ENCODE measurements around the gene ANKS4B. TPM values are rescaled to one million over a fixed set of nuclear protein-coding genes. Genes with fewer than 3 reads are reported as not detected.

ANKS4B gene
- total RNA-seq, 1 experiment from 2014 or later, result not detected

GRCh38 chr16:21260870-21261791 lies 27.6 kb downstream of the ANKS4B start:
- Histone ChIP-seq H3K9me3 (ENCODE audit: low read depth, low read length, poor library complexity, severe bottlenecking) (no peaks in the 10 kb centered on the region), H3K36me3 (ENCODE audit: insufficient read depth, low read length, poor library complexity, severe bottlenecking) (no peaks in the 10 kb centered on the region), H3K27ac (ENCODE audit: low read depth, low read length, poor library complexity, severe bottlenecking) (no peak overlapping the region), H3K4me3 (ENCODE audit: low read depth, low read length, poor library complexity, severe bottlenecking) (no peak overlapping the region), H3K27me3 (replicated peaks; ENCODE audit: insufficient read depth, low read depth, low read length, poor library complexity) (no peaks in the 10 kb centered on the region), H3K4me1 (ENCODE audit: insufficient read depth, low read length, poor library complexity, severe bottlenecking) (peaks cover 10% of the 10 kb centered on the region)
- ChIA-PET CTCF (interaction anchor here (0.7 kb wide), 1 partner anchor 40 kb away, joined by 6 read pairs; no protein-coding TSS in a partner anchor), POLR2A (ENCODE audit: low non-redundant PET) (no interaction called here)
- no TSS peak for BruUV-seq (replicated peaks)
- TF ChIP-seq EZH2 (IDR thresholded peaks at IDR 0.05; ENCODE audit: borderline replicate concordance, low read depth, low read length, poor library complexity, severe bottlenecking), result no peak
- TF ChIP-seq, protein P1, sequence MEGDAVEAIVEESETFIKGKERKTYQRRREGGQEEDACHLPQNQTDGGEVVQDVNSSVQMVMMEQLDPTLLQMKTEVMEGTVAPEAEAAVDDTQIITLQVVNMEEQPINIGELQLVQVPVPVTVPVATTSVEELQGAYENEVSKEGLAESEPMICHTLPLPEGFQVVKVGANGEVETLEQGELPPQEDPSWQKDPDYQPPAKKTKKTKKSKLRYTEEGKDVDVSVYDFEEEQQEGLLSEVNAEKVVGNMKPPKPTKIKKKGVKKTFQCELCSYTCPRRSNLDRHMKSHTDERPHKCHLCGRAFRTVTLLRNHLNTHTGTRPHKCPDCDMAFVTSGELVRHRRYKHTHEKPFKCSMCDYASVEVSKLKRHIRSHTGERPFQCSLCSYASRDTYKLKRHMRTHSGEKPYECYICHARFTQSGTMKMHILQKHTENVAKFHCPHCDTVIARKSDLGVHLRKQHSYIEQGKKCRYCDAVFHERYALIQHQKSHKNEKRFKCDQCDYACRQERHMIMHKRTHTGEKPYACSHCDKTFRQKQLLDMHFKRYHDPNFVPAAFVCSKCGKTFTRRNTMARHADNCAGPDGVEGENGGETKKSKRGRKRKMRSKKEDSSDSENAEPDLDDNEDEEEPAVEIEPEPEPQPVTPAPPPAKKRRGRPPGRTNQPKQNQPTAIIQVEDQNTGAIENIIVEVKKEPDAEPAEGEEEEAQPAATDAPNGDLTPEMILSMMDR (conservative IDR thresholded peaks at IDR 0.05; ENCODE audit: low read depth, low read length), result no peak
- DNase-seq (ENCODE audit: low spot score), result peak; percentile 75
- intact Hi-C loops (cut with micrococcal nuclease; ENCODE audit: unreplicated experiment), result no loop called here

DNA sequence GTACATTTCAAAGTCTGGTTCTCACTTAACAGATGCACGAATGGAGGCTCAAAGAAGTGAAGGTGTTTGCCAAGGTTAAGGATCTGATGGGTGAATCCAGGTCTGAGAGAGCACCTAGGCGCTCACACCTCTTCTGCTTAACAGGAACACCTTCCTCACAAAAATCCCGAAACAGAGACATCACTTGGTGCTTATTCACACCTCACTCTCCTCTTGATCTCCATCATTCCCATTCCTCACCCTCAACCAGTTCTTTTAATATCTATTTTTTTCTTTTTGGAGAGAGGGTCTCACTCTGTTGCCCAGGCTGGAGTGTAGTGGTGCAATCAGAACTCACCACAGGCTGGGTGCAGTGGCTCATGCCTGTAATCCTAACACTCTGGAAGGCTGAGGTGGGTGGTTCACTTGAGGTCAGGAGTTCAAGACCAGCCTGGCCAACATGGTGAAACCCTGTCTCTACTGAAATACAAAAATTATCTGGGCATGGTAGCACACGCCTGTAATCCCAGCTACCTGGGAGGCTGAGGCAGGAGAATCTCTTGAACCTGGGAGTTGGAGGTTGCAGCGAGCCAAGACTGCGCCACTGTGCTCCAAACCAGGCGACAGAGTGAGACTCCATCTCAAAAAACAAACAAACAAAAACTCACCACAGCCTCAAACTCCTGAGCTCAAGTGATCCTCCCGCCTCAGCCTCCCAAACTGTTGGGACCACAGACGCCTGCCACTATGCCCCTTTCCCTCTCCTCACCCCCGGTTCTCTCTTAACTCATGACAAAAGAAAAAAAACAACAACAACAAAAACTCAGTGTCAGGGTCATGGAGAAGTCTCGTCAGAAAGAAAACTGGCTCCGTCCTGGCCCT lies 29.5 kb downstream of the ANKS4B start:
- intact Hi-C loops (cut with micrococcal nuclease; ENCODE audit: unreplicated experiment), result no loop called here
- no peaks in the 10 kb centered on the region for H3K36me3 ChIP-seq (ENCODE audit: insufficient read depth, low read length, poor library complexity, severe bottlenecking)
- no peaks in the 10 kb centered on the region for H3K9me3 ChIP-seq (ENCODE audit: low read depth, low read length, poor library complexity, severe bottlenecking)
- ChIA-PET POLR2A (ENCODE audit: low non-redundant PET) (interaction anchor here (0.6 kb wide), 1 partner anchor 325 kb away, joined by 20 read pairs; no protein-coding TSS in a partner anchor), CTCF (interaction anchor here (1.0 kb wide), 1 partner anchor 38 kb away, joined by 3 read pairs; no protein-coding TSS in a partner anchor)
- H3K27ac ChIP-seq (ENCODE audit: low read depth, low read length, poor library complexity, severe bottlenecking), result no peak overlapping the region
- no peak overlapping the region for H3K4me3 ChIP-seq (ENCODE audit: low read depth, low read length, poor library complexity, severe bottlenecking)
- peaks cover 10% of the 10 kb centered on the region for H3K4me1 ChIP-seq (ENCODE audit: insufficient read depth, low read length, poor library complexity, severe bottlenecking)
- no peak for DNase-seq (ENCODE audit: low spot score)
- TF ChIP-seq EZH2 (IDR thresholded peaks at IDR 0.05; ENCODE audit: borderline replicate concordance, low read depth, low read length, poor library complexity, severe bottlenecking), result no peak
- TF ChIP-seq, protein P1 (conservative IDR thresholded peaks at IDR 0.05; ENCODE audit: low read depth, low read length), result no peak
- BruUV-seq (replicated peaks), result no TSS peak
- H3K27me3 ChIP-seq (replicated peaks; ENCODE audit: insufficient read depth, low read depth, low read length, poor library complexity), result no peaks in the 10 kb centered on the region

All from A673 (cell line).